HEK293T (cell line): Measurements from ENCODE around the gene ARID4A.

Experiments used
- ARNT ChIP-seq: fragments of 450-650 bp; IDR thresholded peaks from 2 replicates; pipeline ENCODE4 v1.6.1; 2017; ENCODE audit warnings: mild to moderate bottlenecking
- BHLHE40 ChIP-seq: fragments of 450-650 bp; IDR thresholded peaks from 2 replicates; pipeline ENCODE4 v1.6.1; 2016; ENCODE audit warnings: mild to moderate bottlenecking, moderate library complexity, borderline replicate concordance
- FOXA1 ChIP-seq: fragments of 450-650 bp; IDR thresholded peaks from 2 replicates; pipeline ENCODE4 v1.6.1; 2016; ENCODE audit warnings: mild to moderate bottlenecking
- HDGF ChIP-seq: fragments of 450-650 bp; IDR thresholded peaks from 2 replicates; pipeline ENCODE4 v1.6.1; 2017; ENCODE audit warnings: antibody characterized with exemption, borderline replicate concordance
- NFRKB ChIP-seq: fragments of 450-650 bp; IDR thresholded peaks from 2 replicates; pipeline ENCODE4 v1.6.1; 2016; ENCODE audit warnings: mild to moderate bottlenecking, moderate library complexity
- SP1 ChIP-seq: fragments of 450-650 bp; IDR thresholded peaks from 2 replicates; pipeline ENCODE4 v1.6.1; 2017
- TARDBP ChIP-seq: fragments of 450-650 bp; IDR thresholded peaks from 2 replicates; pipeline ENCODE4 v1.6.1; 2016
- ZNF384 ChIP-seq: fragments of 450-650 bp; IDR thresholded peaks from 2 replicates; pipeline ENCODE4 v1.6.1; 2016

GRCh38 chr14:58414845-58415244 is 116.5 kb downstream of the ARID4A start:
- TF ChIP-seq ZNF384 = no peak
- TF ChIP-seq SP1 = no peak
- no peak for TF ChIP-seq HDGF
- no peak for TF ChIP-seq ARNT
- TF ChIP-seq FOXA1 = no peak
- TF ChIP-seq NFRKB = no peak
- no peak for TF ChIP-seq TARDBP
- no peak for TF ChIP-seq BHLHE40
